ENCODE measurements around the gene LPIN2.

DNA sequence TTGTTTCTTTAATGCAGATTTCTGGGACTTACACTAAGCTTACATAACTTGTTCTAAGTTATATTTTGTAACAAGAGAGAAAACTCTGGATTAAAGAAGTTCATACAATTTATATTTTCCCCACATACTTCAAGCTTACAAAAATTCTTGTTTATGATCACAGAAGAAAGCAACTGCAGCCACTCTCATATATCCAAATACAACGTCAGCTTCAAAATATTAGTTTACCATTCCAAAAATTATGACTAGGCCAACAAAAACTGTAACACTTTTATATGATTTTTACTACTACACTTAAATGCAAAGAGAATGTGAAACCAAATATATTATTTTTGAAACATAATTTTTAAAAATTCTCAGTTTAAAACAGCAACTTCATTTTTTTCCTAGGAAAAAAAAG is 30.9 kb downstream of the LPIN2 start:
- TF ChIP-seq EZH2 (IDR thresholded peaks at IDR 0.05; ENCODE audit: insufficient read depth, low read length): no peak
- TF ChIP-seq, protein P1, sequence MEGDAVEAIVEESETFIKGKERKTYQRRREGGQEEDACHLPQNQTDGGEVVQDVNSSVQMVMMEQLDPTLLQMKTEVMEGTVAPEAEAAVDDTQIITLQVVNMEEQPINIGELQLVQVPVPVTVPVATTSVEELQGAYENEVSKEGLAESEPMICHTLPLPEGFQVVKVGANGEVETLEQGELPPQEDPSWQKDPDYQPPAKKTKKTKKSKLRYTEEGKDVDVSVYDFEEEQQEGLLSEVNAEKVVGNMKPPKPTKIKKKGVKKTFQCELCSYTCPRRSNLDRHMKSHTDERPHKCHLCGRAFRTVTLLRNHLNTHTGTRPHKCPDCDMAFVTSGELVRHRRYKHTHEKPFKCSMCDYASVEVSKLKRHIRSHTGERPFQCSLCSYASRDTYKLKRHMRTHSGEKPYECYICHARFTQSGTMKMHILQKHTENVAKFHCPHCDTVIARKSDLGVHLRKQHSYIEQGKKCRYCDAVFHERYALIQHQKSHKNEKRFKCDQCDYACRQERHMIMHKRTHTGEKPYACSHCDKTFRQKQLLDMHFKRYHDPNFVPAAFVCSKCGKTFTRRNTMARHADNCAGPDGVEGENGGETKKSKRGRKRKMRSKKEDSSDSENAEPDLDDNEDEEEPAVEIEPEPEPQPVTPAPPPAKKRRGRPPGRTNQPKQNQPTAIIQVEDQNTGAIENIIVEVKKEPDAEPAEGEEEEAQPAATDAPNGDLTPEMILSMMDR (IDR thresholded peaks at IDR 0.05; ENCODE audit: insufficient read depth, low read depth, low read length): no peak
